GM18498 (cell line): Measurements from ENCODE around the gene ELF4.

Experiments used
- ATAC-seq: cut with Tn5 transposase; IDR thresholded peaks from one replicate; pipeline ENCODE4 v1.9.1; 2021; ENCODE audit warnings: mild to moderate bottlenecking, moderate library complexity; ENCODE audit not compliant: unreplicated experiment

The ELF4 gene

DNA sequence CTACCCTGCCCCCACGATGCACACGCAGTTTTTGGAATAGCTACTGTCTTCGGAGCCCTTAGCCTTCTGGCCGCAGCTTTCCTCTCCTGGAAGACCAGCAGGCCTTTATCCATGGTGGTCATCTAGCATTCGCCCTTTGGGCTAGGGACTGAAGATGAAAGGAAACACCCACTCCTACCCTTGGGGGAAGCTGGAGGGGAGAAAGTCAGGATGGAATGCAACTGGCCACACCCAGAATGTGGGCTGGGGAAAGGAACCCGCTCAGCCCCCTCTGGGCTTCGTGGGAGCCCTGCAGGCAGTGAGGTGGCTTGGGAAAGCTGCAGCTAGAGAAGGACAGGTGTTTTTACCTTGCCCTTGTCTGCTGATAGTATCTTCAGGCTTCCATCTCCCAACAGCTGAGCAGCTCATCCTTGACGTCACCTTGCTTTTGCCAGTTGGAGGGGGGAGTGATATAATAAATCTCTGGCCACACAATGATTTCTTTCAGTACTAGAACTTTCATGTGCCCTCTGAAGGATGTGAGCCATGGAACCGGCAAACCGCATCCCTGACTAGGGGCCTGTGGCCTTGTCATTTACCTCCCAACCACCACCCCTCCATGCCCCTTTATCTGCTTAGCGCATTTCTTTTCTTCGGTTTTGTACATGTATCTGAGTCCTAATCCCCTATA lies 59.0 kb downstream of the ELF4 start:
- ATAC-seq: no peak

- no peak for ATAC-seq
Measured at GRCh38 chrX:130049821-130050220, 60.5 kb downstream of the ELF4 start.

DNA sequence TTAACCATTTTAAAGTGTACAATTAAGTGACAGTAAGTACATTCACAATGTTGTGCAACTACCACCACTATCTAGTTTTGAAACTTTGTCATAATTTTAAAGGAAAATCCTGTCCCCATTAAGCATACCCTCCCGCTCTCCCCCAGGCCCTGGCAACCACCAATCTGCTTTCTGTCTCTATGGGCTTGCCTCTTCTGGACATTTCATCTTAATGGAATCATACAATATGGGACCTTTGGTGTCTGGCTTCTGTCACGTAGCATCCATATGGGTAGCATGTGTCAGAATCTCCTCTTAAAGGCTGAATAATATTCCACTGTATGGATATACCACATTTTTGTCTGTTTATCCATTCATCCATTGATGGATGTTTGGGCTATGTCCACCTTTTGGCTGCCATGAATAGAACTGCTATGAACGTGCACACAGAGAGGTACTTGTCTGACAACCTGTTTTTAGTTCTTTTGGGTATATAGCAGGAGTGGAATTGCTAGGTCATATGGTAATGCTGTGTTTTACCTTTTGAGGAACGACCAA lies 61.5 kb downstream of the ELF4 start:
- no peak for ATAC-seq

DNA sequence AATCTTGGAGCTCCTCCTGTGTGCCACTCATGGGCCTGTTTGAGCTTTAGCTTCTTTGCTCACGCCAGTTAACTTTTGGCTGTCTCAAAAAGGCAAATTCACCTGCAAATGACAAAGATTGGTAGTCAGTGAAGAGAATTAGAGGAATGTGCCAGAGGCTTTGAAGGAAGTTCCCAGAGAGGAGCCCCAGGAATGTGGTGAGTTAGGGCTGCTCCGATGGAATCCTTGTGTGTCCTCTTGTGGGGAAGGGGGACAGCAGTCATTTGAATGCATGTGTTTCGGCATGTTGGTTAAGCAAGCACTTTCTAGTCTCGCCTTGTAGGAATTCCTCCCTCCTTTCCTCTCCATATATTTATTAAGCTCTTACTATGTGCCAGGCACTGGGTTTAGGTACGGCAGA lies 62.9 kb downstream of the ELF4 start:
- no peak for ATAC-seq

DNA sequence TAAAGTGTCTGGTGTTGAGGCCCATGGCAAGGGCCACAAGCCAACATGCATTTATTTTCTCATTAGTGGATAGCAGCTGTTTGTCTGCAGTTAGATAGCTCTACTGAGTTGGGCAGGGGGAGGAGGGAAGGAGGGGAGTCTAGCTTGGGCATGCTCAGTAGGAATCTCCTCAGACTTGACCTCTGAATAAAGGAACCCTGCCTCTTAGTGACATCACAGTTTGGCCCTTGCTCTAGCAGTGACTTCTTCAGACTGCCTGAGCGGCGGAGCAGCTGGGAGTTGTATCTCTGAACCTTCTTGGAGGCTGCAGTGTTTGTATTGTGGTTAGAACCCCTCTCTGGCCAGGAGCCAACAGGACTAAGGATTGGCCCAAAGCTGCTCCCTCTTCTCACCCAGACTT lies 70.5 kb downstream of the ELF4 start:
- ATAC-seq: no peak

DNA sequence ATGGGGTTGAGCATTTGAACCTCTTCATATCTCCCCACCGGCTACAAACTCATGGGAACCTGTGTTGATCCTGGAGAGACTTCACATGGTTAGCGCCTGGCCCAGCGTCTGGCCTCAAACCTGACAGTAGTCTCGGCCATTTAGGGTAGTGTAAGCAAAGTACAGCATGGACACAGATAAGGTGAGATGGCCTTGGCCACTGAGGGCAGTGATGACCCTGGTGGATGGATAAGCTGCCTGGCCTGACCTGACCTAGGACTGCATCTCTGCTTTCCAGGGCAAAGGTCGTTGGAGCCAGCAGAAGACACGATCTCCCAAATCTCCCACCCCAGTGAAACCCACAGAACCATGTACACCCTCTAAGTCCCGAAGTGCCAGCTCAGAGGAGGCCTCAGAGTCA lies 76.1 kb downstream of the ELF4 start:
- no peak for ATAC-seq

- ATAC-seq: no peak
Measured at GRCh38 chrX:130032552-130032951, 77.7 kb downstream of the ELF4 start.

DNA sequence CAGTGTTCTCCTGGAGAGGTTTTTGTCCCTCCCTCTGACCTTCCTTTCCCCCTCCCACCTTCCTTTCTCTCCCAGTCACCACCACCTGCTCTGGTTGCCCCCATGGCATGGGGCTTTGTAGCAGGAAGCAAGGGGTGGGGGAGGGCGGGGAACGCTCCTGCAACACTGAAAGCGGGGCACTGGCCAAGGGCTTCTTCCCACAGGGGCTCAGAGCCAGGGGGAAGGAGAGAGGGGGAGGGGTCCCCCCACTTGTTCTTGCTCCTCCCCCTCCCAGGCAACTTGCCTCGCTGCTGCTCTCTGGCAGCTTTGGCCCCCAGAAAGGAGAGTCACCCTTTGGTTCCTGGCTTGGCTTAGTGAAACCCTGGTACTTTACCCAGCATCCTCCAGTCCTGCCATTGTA lies 79.5 kb downstream of the ELF4 start:
- no peak for ATAC-seq

DNA sequence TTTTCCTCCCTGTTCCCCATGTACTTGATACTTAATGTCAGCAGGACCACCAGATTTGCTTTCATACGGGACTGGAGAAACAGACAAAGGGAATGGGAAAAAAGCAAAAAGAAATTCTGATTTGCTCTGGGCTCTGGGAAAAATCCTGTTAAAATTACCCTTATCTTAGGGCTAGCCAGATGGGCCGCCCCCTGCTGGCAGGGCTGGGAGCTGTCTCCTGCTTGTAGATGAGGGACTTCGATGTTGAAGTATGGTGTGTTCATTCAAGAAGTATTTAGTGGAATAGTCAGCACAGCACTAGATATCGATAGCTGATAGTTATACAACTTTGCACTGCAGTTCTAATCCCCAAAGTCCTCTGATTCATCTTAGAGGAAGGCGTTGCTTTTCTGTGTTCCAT lies 82.1 kb downstream of the ELF4 start:
- ATAC-seq: no peak

DNA sequence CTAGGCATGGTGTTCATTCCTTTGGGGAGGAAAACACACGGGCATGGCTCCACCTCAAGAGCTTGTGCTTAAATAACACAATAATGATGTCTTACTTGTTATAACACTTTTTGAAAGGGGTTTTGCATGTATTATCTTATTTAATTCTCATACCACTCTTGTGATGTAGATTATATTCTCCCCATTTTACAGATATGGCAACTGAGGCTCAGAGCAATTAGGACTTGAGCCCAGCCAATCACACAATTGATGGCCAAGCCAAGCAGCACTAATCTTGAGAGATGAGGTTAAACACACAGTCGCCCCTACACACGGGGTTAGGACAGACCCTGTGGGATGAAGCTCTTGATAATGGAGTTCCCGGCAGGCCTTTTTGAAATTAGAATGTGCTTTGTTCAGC lies 82.7 kb downstream of the ELF4 start:
- no peak for ATAC-seq

DNA sequence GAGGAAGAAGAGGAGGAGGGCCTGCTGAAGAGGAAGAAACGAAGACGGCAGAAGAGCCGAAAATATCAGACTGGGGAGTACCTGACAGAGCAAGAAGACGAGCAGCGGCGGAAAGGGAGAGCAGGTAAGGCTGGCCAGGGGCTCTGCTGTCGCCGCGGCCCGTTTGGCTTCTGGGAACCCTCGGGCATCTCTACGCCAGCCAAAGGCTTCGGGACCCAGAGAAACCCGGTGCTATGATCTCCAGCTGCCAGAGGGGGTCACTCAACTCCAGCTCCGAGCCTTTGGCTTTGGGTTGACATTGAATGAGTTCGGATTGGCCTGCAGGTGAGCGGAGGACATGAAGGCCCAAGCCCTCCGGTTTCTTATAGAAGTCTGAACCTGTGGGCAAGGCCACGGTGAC lies 85.0 kb downstream of the ELF4 start:
- no peak for ATAC-seq

- peak; percentile 100 for ATAC-seq
Measured at GRCh38 chrX:130024127-130024526, 86.2 kb downstream of the ELF4 start.

DNA sequence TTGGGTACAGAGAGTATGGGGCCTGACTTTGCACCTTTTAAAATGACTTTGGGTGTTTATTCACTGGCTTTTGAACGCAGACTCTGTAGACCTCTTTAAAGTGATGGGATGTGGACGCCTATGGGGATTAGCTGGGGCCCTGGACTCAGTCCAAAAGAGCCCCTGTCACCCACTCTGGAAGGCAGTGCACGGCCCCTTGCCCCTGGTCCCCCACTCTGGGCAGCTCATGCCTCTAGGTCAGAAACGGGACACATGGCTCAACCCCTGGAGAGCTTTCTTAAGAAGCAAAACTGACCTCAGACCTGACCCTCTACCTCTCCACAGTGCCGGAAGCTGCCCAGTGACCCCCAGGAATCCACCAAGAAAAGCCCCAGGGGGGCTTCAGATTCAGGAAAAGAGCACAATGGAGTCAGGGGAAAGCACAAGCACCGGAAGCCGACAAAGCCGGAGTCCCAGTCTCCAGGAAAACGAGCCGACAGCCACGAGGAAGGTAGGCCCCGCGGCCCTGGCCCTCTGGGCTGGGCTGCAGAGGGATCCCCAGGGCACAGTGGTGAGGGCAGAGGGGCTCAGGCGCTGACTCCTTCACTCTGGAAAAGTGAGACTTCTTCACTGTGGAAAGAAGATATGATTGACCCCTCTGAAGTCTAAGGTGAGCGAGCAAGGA lies 89.5 kb downstream of the ELF4 start:
- no peak for ATAC-seq

GRCh38 chrX:130018143-130018542 lies 92.2 kb downstream of the ELF4 start:
- no peak for ATAC-seq

- ATAC-seq: no peak
Measured at GRCh38 chrX:130015181-130015580, 95.1 kb downstream of the ELF4 start.
